GM21360 (cell line): ENCODE results near the gene VTI1A.
"Not testable (repeated sequence)": the region's sequence is repeated elsewhere in the genome, so short reads cannot be mapped to it uniquely, and the experiment has no call there.

Experiments
- ATAC-seq: cut with Tn5 transposase; IDR thresholded peaks from one replicate; pipeline ENCODE4 v1.9.1; 2021; ENCODE audit warnings: mild to moderate bottlenecking, moderate library complexity; ENCODE audit not compliant: unreplicated experiment

Gene VTI1A

GRCh38 chr10:112713411-112713810 lies 266.4 kb downstream of the VTI1A start:
- no peak for ATAC-seq

GRCh38 chr10:112715581-112715980 lies 268.6 kb downstream of the VTI1A start:
- no peak for ATAC-seq

DNA sequence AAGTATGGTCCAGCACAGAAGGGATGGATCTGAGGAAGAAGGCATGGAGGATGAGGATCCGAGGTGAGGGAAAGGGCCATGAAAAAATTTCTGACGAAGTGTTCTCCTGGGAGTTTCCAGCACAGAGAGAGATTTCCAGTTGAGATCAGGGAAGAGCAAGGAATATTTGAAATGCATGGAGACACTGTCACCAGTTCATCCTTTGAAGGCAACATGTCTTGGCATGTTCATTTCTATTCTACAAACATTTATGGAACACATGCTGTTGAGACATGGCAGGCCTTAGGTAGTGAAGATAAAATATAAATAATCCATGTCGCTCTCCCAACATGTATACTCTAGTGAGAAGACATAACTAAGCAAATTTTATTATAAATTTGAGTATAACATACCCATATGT lies 269.1 kb downstream of the VTI1A start:
- no peak for ATAC-seq

DNA sequence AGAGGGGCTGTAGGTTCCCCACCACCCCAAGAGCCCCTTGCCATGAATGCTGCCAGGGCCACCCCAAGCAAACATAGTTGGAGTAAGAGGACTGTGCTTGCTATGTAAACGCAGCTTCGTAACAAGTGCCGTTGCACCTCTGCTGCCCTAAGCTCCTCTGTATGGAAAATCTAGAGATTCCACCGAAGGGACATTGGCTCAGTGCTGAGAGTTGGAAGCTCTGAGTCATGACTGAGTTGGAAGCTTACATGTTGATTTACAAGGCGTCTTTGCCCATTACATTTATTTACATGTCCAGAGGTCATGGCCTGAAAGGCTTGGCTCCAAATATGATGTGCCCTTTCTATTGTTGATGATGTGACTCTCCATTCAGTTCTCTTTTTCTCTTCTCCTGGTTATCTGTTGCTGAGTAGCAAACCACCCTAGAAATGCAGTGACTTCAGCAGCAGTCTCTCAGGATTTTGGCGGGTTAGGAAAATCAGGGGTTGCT lies 270.0 kb downstream of the VTI1A start:
- ATAC-seq, result no peak

- no peak for ATAC-seq
These were observed 273.2 kb downstream of the VTI1A start for GRCh38 chr10:112720178-112720577.

GRCh38 chr10:112721080-112721698 lies 274.2 kb downstream of the VTI1A start:
- ATAC-seq, result peak; percentile 62

- ATAC-seq, result no peak
These were observed 275.7 kb downstream of the VTI1A start for GRCh38 chr10:112722758-112723157.

- no peak for ATAC-seq
These were observed 276.9 kb downstream of the VTI1A start for GRCh38 chr10:112723876-112724275.

DNA sequence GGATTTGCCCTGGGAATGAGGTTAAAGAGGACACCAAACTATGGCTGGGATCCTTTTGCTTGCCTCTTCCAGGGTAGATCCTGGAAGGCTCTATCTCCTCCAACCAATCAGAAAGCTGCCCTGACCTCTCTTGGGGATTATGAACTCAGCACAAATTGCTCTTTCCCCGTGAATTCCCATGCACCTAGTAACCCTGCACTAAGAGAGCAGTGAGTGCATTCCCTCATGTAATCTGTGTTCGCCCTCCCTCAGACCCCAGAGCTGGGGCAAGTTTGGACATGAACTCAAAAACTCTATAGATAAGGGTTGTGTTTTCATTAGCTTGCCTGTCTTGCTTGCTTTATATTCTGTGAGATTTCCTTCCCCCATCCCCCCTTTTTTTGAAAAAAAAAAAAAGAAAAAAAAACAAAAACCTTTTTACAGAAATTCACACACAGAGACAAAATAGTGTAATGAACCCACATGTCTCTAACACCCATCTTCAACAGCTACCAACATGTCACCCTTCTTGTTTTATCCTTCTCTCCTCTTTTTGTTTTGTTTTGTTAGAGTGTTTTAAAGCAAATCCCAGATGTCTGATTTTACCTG lies 277.5 kb downstream of the VTI1A start:
- ATAC-seq, result no peak

DNA sequence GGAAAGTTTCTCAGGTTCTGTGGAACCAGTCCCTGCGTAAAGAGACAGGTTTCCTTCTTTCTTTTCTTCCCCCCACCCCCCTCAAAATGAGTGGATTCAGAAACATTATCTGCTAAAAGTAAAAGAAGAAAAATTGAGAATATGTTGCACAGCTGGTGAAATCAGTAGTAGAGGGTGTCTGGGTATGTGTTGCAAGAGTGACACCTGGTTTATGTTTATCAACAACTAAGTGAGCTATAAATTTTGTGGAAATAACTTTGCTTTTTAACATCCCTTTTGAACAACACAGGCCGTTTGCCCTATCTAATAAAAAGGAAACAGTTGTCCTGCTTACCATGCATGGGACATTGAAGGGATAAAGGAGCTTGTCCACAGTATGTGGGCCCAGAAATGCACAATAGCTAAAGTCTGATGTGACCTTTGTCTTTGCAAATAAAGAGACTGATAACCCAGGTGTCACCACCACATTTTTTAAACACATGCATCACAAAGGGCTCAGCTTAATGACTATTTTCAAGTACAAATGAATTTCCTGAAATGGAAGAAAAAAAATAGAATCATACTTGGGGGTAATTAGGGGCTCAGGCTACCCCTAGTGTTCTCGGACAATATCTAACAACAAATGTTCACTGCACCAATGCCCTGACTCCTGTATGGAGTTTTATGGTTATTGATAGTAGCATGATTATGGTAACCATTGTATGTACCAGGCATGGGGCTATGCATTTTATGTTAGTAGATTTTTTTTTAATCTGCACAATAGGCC lies 281.3 kb downstream of the VTI1A start:
- no peak for ATAC-seq

DNA sequence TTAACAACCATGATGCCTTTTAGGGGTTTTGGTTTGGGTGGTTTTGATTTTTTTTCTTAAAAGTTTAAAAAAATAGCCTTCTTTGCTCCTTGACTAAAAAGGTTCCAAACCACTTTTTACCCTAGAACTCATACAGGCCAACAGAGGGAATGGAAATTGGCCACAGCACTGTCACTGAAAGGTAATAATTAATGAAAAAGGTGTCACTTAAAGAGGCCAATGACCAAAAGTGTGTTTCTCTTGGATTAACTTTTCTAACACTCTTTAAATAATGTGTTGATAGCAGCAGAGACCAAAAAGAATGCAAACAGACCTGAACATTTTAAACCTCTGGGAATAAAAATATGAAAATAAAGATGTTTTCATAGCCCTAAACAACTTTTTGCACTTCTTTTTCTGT lies 282.0 kb downstream of the VTI1A start:
- ATAC-seq, result no peak

DNA sequence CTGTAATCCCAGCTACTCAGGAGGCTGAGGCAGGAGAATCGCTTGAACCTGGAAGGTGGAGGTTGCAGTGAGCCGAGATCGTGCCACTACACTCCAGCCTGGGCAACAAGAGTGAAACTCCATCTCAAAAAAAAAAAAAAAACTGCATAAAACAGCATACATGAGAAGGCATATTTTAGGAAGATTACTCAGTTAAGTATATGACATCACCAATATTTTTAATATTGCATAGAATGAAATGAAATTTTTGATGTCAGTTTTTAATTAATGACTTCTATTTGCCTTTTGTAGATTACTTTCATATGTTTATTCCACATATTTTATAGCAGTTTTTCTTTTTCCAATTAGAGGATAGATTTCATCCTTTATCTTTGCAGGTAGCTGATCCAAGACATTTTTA lies 284.4 kb downstream of the VTI1A start:
- not testable (repeated sequence) for ATAC-seq

DNA sequence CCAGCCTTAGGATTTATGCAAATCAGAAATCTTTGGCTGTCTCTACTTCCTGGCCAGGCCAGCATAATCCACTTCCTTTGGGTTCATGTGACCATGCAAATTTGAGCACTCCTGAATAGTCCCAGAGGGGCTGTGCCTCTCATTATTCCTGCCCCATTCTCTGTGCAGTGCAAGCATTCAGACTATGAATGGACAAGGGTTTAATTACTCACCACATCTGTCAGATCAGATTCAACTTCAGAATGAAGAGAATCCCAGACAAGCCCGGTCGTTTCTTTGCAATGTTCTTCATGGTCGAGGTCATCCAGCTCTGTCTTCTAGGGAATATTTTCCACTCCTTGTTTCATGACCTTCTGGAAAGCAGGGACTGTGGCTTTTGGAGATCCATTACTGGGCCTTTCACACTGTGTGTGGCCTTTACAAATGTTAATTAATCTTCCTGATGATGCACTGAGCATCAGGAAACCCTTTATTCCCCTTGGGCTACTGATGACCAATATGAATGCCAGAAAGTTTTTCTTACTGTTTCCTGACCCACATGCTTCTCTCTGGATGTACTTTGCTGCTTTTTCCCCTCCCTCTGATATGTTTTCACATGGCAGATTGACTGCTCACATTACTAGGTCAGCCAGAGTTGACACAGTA lies 285.4 kb downstream of the VTI1A start:
- ATAC-seq, result no peak

DNA sequence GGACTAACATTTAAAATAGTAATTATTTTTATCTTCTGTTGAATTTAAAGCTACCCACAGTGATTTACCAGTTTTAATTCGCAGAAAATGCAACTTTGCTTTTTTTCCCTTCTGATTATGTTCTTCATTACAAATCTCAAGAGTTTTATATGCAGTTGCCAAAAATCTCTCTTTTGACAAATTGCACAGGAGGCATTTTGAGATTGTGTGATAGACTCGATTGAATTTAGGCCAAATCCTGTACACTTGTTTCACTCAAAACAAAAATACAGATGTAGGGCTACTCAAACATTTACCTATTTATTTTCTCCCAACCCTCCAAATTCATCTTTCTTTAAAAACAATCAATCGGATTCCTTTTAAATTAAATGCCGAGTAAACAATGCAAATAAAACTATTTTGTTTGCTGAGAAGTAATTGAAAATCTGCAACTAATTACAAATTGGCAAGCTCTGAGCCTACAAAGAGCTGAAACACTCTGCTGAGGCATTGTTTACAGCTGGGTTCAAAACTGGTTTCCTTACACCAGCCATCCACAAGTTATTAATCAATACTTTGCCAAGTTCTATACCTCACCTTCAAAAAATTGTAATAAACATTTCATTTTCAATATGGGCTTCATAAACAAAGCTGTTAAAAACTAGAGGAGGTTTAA lies 288.2 kb downstream of the VTI1A start:
- ATAC-seq, result no peak

DNA sequence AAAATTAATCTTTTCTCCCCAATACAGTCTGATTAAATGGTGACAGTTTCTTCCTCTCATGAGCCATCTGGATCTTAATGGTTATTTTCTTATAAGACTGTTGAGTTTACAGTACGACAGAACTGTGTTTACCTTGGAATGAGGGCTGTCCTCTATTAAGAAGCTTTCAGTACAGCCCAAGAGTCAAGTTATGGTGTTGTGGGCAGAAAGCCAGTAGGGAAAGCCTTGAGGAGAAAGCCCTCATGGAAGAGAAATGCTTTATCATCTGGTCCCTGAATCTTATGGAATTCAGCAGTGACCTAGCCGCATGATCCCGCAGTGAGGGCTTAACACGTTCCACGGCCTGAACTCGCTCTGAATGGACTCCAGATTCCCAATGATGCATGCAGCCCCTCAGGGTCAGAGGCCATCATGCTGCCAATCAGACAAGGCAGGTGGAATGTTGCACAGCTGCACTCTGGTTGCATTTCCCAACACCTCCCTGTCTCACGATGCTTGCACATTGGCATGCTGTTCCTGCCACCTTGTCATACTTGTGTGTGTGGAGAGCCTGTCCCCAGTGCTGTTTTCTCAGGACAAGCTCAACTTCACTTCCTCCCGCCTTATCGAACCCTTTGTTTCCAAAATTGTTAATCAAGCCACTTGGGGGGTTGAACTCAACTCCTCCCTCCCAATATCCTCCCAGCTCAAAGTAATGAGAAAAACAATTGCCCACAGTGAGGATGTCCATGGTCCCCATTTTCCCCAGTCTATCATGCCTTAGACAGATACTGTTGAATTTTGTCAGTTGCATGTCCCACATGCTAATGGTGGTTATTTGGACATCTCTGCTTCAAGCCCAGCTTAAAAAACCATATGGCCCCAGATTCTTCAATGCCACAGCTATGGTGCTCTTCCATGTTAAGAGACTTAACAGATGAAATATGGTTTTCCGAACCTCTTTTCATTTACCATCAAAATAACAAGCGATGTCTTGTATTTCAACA lies 291.9 kb downstream of the VTI1A start:
- ATAC-seq, result no peak

GRCh38 chr10:112739592-112740353 lies 292.8 kb downstream of the VTI1A start:
- ATAC-seq, result no peak

- no peak for ATAC-seq
These were observed 294.9 kb downstream of the VTI1A start for GRCh38 chr10:112741830-112742402.

DNA sequence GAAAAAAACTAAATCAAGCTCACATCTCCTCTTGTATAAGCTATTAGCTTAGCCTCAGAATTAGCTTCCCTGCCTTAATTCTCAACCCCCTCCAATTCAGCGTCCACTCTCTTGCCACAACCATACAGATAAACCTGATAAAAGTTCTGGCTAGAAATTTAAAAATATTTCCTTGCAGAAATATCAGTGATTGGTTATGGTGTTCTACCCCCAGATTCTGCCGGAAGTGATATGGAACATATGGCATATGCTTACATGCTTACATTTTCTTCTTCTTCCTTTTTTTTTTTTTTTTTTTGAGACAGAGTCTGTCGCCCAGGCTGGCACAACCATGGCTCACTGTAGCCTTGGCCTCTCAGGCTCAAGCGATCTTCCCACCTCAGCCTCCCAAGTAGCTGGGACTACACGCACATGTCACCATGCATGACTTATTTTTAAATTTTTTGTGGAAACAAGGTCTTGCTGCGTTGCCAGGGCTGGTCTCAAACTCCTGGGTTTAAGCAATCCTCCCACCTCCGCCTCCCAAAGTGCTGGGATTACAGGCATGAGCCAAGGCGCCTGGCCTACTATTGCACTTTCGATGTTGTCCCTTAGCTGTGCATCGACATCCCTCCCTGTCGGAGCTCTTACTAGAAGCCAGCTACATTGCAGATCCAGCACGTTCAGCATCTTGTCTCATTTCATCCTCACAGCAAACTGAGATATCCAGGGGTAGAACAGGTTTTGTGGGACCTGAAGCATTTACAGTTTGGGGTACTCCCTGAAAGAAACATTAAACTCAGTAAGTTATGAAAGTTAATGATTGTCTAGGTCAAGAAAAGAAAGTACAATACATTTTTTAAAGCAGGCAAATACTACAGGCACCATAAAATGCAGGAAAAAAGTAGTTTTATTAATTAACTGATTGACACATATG lies 297.4 kb downstream of the VTI1A start:
- no peak for ATAC-seq
